ENCODE data around the gene THEM4.
"Not testable (repeated sequence)": the region's sequence is repeated elsewhere in the genome, so short reads cannot be mapped to it uniquely, and the experiment has no call there.

THEM4 gene

DNA sequence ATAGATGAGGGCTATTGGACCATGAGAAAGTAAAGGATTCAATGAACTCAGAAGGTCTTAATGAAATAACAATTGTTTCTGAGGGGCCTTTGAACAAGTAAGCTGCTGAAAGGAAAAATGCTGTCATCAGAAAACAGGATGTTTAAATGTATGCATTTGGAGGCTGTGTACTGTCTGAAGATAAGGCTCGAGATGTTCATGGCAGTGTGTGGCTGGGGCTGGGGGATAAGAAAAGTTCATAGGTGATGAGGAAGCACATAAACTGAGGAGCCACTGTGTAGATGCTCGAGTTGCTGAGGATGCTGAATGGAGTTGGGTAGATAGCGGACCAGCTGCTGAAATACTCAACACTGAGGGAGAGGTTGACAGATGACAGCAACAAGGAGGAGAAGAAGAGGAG is 17.8 kb downstream of the THEM4 start:
- no peak for DNase-seq

GRCh38 chr1:151888972-151889570 is 20.2 kb downstream of the THEM4 start:
- no peak for DNase-seq

DNA sequence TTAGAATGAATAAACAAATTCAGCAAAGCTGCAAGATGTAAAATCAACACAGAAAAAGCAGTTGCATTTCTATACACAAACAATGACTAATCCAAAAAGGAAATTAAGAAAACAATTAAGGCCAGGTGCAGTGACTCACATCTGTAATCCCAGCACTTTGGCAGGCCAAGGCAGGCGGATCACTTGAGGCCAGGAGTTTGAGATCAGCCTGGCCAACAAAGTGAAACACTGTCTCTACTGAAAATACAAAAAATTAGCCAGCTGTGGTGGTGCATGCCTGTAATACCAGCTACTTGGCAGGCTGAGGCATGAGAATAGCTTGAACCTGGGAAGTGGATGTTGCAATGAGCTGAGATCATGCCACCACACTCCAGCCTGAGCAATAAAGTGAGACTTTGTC is 22.3 kb downstream of the THEM4 start:
- no peak for DNase-seq

GRCh38 chr1:151885479-151885878 is 23.8 kb downstream of the THEM4 start:
- no peak for DNase-seq

DNA sequence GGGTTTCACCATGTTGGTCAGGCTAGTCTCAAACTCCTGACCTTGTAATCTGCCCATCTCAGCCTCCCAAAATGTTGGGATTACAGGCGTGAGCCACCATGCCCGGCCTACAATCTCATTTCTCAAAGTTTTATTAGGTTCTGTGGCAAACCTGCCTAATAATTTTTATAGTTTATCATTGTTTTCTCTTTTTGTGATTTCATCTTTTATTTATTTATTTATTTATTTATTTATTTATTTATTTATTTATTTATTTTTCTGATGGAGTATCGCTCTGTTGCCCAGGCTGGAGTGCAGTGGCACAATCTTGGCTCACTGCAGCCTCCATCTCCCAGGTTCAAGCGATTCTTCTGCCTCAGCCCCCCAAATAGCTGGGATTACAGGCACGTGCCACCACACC is 24.4 kb downstream of the THEM4 start:
- not testable (repeated sequence) for DNase-seq

DNA sequence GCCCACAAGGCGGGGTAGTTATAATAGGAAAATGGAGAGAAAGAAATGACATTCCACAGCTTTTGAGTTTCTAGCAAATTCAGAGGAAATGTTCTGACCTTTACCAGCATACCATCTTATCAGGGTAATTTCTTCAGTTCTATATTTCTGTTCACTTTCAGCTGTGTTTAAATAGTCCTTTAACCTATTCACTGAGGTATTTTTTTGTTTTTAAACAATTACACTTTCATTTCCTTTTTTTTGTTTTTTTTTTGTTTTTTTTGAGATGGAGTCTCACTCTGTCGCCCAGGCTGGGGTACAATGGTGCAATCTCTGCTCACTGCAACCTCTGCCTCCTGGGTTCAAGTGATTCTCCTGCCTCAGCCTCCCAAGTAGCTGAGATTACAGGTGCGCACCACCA is 24.9 kb downstream of the THEM4 start:
- DNase-seq, result not testable (repeated sequence)

DNA sequence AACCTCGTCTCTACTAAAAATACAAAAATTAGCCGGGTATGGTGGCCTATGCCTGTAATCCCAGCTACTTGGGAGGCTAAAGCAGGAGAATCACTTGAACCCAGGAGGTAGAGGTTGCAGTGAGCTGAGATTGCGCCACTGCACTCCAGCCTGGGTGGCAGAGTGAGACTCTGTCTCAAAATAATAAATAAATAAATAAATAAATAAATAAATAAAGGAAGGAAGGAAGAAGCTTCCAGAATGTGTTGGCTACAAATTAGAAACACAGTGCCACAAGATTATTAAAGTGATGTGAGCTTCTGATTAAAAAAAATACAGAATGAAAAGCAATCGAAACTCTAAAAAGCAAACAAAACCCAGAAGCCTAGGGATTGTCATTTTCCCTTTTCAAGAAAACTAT is 25.4 kb downstream of the THEM4 start:
- not testable (repeated sequence) for DNase-seq

GRCh38 chr1:151882918-151883317 is 26.4 kb downstream of the THEM4 start:
- DNase-seq, result not testable (repeated sequence)

GRCh38 chr1:151882466-151882865 is 26.8 kb downstream of the THEM4 start:
- no peak for DNase-seq

- DNase-seq, result no peak
Observed at GRCh38 chr1:151881479-151881878, 27.8 kb downstream of the THEM4 start.

- no peak for DNase-seq
Observed at GRCh38 chr1:151875419-151876097, 33.8 kb downstream of the THEM4 start.

- DNase-seq, result not testable (repeated sequence)
Observed at GRCh38 chr1:151872776-151873175, 36.5 kb downstream of the THEM4 start.

- DNase-seq, result no peak
Observed at GRCh38 chr1:151871284-151872030, 37.9 kb downstream of the THEM4 start.

- DNase-seq, result no peak
Observed at GRCh38 chr1:151868486-151868885, 40.8 kb downstream of the THEM4 start.

DNA sequence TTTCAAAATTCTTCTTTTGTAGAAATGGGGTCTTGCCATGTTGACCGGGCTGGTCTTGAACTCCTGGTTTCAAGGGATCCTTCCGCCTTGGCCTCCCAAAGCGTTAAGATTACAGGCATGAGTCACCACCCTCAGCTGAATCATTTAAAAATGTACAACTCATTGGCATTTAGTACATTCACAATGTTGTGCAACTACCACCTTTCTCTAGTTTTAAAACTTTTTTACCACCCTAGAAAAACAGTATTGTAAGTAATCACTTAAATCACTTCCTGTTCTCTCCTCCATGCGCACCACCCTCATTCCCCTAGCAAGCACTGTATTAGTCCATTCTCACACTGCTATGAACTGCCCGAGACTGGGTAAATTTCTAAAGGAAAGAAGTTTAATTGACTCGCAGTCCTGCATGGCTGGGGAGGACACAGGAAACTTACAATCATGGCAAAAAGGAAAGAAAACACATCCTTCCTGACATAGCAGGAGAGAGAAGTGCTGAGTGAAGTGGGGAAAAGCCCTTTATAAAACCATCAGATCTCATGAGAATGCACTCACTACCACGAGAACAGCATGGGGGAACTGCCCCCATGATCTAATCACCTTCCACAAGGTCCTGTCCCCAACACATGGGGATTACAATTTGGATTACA is 41.4 kb downstream of the THEM4 start:
- DNase-seq, result no peak

DNA sequence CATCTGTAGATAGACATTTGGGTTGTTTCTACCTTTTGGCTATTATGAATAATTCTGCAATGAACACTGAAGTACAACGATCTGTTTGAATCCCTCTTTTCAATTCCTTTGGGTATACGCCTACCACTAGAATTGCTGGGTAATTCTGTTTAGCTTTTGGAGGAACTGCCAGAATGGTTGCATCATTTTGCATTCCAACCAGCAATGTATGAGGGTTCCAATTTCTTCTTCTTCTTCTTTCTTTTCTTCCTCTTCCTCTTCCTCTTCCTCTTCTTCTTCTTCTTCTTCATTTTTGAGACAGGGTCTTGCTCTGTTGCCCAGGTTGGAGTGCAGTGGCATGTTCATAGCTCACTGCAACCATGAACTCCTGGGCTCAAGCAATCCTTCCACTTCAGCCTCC is 42.0 kb downstream of the THEM4 start:
- DNase-seq, result no peak

DNA sequence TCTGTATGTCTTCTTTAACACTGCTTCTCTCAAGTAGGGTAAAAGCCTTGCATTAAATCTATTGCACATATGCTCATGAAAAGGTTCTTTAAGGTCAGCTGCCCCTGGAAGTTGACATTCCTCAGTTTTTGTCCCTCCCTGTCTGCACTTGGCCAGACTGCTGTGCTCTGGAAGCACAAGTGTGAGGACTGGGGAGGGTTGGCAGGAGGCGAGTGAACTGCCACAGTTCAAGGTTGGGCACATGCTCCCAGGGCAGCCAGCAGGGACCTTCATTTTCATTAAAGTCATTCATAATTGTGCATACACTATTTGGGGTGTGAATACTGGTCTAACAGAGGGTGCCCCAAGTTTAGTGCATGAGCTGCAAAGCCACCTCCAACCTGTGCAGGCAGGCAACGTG is 44.9 kb downstream of the THEM4 start:
- DNase-seq, result no peak

DNA sequence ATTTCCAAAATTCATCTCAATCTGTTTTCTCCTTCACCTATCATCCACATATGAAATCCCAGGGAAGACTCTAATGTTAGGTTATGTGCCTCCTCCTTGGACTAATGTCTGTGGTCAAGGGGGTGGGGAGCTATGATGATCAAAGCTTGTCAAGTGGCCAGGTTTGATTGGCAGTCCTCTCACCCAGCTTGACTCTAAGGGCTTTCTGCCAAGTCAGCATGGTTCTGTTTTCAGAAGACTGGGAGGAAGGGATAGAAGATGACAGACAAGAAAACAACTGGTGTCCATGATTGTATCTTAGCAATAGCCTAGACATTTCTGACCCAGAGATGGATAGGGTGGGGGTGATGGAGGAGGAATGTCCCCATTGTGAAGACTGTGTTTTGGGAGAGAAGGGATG is 46.7 kb downstream of the THEM4 start:
- DNase-seq, result no peak

GRCh38 chr1:151860504-151861187 is 48.7 kb downstream of the THEM4 start:
- DNase-seq, result no peak

DNA sequence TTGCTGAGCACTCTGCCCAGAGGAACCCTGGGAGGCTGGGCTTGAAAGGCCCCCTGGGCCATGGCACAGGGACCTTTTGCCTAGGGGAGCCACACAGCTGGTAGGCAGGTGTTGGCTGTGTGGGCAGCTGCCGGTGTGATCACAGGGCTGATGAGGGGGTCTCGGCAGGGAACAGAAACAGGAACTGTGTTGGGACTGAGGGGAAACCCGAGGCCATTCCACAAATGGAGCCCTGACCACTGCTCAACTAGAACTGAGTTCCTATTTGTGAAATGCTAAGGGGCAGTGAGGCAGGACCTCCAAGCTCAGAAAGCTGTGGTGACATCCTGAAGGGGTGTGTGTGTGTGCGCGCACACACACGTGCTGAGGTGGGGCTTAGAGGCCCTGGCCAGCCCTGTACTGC is 49.4 kb downstream of the THEM4 start:
- DNase-seq, result no peak

GRCh38 chr1:151858886-151859665 is 50.2 kb downstream of the THEM4 start:
- no peak for DNase-seq

GRCh38 chr1:151858030-151858746 is 51.1 kb downstream of the THEM4 start:
- DNase-seq, result no peak

Measured in DMS79 treated with DMSO at 0.1 percent for 48 hours (cell line).